T-helper 9 cell (primary cell): ENCODE measurements around the gene SNAI3.

Experiments
- DNase-seq: peaks from one replicate; pipeline ENCODE4 v3.0.0-alpha.2; 2020

The SNAI3 gene

DNA sequence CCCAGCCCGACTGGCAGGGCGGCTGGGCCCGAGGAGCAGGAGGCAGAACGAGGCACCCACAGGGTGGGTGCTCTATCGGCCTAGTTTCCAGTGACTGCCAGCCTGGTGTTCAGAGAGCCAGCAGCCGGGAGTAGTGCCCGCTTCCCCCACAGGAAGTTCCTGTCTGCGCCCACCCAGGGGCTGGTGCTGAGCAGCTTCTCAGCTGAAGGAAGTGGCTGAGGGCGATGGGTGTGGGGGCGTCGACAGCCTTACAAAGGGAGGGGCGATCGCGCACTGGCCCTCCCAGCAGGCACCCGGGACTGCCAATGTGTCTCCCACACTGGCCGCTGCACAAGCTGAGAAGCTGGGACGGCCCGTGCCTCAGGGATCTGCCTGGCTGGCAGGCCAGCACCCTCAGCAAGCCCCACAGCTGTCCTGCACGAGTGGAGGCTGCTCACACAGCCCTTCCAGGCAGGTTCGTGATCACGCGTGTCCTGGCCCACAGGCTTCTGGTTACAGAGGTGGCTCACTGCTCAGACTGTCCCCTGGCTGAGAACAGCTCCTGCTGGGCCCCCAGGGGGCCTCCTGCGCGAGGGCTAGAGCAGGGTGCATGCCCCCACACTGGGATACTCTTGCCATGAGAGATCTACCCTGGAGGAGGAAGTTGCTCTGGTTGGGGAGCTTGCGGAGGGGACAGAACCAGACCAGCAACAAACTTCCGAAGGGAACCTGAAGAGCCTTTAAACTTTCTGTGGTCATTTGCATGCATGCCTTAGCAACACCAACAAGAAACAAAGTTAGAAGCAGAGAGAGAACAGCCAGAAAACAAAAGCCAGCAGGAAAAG lies 17.4 kb upstream of the SNAI3 start:
- peak; percentile 60 for DNase-seq

DNA sequence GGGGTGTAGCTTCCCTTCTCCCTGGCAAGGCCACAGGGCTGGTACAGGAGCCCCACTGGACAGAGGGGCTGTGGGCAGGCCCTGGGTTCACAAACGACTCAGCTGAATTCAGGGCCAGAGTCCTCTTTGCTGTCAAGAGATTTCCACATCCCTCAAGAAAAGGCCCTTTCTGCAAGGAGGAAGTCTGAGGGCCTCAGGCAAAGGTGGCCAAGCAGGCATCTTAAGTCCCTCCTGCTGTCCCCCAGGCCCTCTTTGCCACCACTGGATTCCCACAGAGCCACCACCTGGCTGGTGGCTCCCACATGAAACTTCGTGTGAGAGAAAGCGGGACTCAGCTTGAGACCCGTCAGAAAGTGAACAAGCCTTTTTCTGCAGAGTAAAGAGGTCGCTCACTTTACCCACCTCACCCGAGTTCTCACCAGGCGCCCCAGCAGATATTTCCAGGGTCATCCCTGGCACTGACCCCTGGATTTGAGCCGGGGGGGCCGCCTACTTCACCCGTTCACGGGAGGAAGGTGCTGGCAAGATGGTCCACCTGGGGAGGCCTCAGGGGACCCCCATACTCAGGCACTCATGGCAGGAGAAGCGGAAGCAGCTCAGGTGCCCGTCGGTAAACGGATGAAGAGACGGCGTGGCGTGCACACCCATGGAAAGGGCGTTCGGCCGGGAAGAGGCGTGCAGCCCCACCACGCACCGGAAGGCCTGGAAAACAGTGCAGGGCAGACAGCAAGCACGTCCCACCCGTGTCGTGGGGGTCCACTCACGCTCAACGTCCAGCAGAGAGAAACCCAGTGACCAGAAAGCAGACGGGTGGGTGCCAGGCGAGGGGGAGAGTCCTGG lies 16.3 kb upstream of the SNAI3 start:
- DNase-seq = no peak

DNA sequence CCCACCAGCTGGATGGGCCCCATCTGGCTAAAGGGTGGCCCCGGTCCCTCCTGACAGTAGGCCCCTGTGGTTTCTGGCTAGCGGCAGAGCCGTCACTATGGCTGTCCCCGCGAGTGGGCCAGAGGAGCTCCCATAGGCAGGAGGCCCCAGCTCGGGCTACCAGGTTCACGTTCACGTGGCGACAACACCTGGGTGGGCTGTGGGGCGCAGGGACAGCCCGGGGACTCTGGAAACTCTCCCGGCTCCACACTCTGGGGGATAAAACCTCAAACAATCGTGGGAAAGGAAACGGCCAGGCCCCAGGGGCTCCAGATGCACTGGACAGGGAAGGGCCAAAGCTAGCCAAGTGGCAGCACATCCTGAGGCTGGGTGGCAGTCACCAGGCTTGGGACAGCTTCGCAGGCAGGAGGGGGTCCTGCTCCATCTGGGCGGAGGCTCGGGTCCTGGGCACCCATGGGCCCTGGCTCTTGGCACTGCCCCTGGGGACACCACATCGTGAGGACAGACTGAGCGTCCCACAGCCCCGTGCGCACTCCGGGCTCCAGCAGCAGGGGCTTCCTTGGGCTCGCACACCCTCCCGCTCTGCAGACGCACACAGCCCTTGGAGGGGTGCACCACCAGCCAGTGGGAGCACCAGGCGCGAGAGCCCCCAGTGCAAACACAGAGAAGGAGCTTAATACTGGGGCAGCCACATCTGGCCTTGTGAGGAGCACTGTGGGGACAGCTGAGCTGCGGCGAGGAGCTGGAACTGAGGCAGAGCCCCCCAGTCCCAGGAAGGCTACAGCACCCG lies 15.5 kb upstream of the SNAI3 start:
- DNase-seq = no peak

DNA sequence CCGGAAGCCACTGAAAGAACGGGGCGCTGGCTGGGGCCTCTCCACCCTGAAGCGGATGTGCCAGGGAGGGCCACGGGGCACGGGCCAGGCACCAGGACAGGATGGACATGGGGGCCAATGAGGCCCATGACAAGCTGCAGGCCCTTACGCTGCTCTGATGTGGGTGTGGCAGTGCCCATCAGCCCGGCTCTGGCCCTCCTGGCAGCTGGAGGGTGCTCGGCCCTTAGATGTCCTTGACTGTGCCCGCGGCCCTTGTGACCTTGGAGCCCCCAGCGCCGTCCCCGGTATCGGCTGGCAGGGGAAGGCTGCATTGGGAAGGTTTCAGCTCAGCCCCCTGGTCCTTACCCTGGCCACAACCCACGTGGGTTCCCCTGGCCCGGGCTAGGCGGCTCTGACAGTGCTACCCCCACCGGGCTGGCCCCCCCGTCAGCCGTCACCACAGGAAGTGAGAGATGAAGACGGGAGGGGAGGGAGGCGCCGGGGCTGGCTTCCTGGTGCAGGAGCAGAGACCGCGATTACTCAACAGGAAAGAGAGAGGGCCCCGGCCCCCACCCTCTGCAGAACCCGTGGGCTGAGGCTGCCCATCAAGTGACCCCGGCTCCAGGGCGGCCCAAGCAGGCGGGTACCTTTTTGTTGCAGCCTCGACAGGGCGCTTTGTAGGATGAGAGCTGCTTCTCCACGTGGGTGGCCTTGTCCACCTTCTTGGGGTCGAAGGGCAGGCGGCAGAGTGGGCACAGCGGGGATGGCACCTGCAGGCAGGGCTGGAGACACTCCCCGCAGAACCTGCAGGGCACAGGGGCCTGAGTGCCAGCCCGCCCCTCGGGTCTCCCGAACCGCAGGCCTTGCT lies 14.6 kb upstream of the SNAI3 start:
- peak; percentile 95 for DNase-seq

- DNase-seq = no peak
These were observed 14.0 kb upstream of the SNAI3 start for GRCh38 chr16:88700322-88700635.

GRCh38 chr16:88699180-88699579 lies 12.9 kb upstream of the SNAI3 start:
- DNase-seq = no peak

GRCh38 chr16:88698646-88699045 lies 12.3 kb upstream of the SNAI3 start:
- DNase-seq = no peak

DNA sequence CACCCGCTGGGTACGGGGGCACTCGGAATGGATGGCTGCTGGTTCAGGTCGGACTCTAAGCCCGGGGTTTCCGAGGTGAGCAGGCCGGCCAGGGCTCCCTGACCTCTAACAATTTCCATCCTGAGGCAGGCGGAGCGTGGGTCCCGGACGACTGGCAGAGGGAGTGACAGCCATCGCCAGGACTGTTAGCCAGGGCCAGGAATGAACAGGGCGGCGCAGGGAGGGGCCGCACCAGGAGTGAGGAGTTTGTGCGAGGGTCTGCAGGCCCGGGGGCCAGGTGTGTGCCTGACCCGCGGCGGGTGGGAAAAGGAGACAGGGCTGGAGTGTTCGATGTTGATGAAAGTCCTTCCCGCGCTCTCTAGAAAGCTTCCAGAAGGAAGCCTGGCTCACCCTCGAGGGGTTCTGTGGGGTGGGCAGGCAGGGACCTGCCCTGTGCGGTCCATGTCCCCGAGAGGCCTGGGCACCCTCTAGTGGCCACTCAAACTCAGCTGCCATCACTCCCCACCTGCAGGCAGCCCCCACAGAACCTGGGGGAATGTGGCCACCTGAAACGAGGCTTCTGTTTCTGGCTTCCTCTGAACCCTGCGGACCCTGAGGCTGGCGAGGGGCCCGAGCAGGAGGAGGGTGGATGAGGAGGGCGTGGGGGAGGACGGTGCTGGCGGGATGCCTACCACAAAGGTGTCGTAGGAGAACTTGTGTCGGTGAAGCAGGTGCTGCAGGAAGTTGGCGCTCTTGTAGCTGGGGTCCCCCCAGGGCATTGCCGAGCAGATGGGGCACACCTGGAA lies 11.7 kb upstream of the SNAI3 start:
- DNase-seq = no peak

DNA sequence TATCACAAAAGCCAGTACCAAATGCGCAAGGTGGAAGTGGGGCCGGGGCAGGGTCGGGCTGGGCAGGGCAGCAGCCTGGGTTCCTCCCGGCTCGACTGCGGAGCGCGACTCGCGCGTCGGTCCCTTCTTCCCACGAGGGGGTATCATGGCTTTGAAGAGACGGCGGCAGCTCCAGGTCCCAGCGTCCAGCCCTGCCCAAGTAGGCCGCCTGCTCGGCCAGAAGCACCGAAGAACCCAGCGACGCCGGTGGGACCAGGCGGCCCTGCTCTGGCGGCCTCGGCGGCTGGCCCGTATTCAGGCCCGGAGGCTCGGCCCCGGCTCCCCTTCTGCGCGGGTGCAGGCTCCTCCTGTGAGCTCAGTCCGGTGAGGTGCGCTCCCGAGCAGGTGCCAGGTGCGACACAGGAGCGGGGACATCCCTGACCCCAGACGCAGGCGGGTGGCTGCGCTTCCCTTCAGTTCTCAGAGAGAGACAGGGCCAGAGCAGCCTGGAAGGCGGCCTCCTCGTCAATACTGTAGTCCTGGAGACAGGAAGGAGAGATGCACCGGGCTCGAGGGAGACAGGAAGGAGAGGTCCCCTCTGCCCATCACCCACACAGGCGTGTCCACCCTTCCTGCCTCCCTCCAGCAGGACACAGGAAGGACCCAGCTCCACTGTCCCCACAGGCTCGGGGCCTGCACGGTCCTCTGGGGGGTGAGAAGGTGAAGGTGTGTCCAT lies 11.0 kb upstream of the SNAI3 start:
- no peak for DNase-seq

- DNase-seq = no peak
These were observed 10.1 kb upstream of the SNAI3 start for GRCh38 chr16:88696441-88696840.

- no peak for DNase-seq
These were observed 9.4 kb upstream of the SNAI3 start for GRCh38 chr16:88695753-88696152.

- no peak for DNase-seq
These were observed 8.9 kb upstream of the SNAI3 start for GRCh38 chr16:88695218-88695617.

GRCh38 chr16:88694221-88695087 lies 8.1 kb upstream of the SNAI3 start:
- DNase-seq = no peak

DNA sequence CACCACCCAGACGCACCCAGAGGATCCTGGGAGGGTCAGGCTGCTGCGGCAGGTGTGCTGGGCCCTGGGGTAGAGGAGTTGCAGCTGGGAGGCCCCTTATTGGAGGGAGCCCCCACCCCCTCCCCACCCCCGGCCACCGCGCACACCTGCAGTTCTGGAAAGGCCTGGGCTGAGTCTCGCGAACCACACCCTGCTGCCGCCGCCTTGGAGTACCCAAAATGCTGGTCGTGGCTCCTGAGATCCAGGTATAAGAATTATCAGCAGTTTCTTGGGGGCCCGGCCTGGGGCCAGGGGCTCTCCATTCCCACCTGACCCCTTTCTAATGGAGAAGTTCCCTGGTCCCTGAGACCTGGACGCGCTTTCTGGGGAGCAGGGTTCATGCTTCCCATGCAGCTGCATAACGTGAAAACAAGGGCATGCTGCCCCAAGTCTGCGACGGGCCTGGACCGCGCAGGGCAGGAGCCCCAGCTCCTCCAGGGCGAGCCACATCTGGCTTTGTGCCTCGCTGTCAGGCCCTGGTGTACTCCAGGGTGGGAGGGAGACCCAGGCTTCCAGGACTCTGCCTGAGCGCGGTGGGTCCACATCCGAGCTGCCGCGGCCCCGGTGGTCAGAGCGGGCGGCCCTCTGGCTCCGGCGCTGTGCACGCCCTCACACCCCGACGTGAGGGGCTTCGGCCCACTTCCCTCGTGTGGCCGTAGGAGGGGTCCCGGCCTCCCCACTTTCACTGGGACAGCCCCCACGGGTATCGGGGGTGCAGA lies 7.3 kb upstream of the SNAI3 start:
- no peak for DNase-seq

DNA sequence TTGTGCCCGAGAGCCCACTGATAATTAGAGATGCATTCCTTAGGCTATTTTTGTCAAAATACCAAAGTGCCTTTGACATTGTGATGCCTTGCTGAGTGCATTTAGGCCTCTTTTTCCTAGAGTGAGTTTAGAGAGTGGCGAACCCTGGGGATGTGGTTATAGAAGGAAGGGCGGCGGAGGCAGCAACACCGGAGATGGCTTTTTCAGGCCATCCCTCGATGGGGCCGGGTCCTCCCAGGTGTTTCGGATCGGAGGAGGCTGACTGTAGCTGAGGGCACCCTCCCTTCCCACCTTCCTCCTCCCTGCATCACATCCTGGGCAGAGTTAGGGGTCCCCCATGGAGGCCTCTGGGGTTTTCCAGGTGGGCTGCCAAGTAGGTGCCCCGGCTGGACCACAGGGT lies 6.6 kb upstream of the SNAI3 start:
- DNase-seq = no peak

GRCh38 chr16:88691924-88692560 lies 5.7 kb upstream of the SNAI3 start:
- no peak for DNase-seq

GRCh38 chr16:88691129-88691813 lies 5.0 kb upstream of the SNAI3 start:
- DNase-seq = no peak
